HT-29 (cell line): ENCODE measurements around the gene ABO. TPM values are rescaled to one million over a fixed set of nuclear protein-coding genes. Genes with fewer than 3 reads are reported as not detected.
"Not testable (repeated sequence)": the region's sequence is repeated elsewhere in the genome, so short reads cannot be mapped to it uniquely, and the experiment has no call there.

ENCODE experiments used
- DNase-seq: peaks from one replicate; pipeline ENCODE4 v3.0.0-alpha.2; 2015; ENCODE audit warnings: low spot score
- total RNA-seq: library from RNA; depleted of rRNA; stranded (reverse); fragments of >200 nt; shearing (Covaris generic); gene quantifications from 2 replicates; pipeline ENCODE4 v1.2.3, GENCODE V29; 2014

Gene ABO
- total RNA-seq, 1 experiment from 2014 or later: 3.1 TPM

DNA sequence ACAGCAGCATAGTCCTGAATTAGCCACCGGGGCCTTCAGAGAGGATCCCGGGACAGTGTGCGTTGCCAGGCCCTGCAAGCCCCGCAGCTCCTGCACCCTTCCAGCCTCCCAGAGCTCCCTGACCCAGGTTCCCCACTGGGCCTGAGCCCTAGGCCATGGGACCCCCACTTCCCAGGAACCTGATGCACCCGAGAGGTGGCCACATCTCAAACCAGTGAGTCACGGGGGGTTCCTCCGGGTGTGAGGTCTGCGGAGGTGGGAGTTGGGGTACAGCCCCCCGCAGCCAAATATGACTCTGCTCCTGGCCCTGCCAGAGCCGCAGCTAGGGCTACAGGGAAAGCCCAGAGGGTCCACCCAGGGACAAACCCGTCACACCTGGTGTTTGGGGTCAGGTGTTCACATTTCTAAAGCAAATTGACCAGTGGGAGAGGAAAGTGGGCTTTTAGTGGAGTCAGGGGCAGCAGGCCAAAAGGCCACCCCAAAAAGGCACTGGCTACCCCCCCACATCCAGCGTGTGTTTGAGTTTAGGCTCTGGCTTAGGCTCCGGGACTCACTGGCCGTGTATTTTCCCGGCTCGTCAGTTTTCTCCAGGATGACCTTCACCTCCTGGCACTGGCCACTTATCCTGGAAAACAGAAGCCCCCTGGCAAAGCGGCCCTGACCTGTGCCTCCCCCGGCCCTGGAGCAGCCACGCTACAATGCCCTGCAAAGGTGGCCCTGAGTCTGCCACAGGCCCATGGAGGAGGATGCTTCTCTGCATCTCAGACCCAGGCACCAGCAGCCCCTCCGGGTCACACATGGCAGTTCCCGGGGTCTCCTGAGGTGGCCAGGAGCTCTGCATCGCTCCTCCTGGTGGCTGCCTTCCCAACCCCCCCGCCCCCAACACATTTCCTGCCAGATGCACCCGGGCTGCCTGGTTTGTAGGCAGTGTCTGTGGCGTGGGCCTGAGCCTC is 48.5 kb downstream of the ABO start:
- no peak for DNase-seq

DNA sequence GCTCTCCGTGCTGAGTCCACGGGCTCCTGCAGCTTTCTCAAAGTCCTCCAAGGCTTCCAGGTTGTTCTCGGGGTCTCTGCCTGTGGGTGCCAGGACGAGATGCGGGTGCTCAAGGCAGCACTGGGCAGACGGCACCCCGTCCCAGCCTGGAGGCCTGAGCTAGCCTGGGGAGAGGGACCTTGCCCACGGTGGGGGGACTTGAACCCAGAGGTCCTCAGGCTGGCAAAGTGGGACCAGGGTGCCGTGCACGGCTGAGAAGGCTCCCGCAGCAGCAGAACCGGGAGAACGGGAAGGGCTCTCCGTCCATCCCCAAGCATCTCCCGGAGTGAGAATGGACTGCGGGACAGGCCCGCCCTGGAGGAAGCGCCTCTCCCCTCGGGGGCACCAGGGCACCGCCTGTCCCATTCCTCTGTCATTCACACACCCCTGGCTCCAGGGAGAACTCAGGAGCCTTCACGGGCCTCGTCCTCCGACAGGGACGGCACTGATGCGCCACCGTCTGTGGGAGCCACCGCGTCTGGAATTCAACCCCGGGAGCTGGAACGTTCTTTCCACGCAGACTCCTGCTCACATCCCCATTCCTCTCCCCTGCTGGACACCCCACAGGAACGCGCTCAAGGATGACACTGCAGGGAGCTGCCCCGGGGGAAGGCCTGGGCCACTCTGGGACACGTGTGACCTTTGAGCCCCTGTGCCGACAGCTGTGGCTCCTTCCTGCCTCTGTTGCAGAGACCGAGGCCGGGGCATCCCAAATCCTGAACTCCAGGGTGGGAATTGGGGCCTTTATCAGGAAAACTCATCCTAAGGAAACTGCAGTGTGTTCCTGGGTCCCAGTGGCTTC is 49.6 kb downstream of the ABO start:
- no peak for DNase-seq

GRCh38 chr9:133224762-133225161 is 50.2 kb downstream of the ABO start:
- DNase-seq: no peak

DNA sequence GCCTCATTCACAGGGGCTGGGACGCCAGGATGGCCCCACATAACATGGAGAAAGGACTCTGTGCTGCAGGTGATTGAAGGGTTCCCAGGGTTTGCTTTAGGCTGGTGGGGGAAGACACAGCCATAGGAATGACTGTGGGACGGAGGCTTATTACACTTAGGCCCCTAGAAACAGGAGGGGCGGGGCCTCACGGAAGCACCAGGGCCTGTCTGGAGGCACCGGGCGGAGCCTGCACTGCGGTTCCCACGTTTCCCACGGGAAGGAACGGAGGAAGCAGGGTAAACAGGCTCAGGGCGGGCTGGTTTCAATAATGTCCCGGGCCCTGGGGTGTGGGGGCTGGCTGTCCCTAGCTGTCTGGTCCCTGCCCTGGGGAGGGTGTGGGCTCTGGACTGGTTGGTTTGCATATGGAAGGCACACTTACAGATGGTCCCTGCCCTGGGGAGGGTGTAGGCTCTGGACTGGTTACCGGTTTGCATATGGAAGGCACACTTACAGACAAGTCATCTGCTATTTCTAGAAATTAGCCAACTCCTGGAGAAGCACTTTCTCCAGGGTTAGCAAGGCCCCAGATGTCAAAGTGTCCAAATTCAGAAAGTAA is 51.7 kb downstream of the ABO start:
- not testable (repeated sequence) for DNase-seq

DNA sequence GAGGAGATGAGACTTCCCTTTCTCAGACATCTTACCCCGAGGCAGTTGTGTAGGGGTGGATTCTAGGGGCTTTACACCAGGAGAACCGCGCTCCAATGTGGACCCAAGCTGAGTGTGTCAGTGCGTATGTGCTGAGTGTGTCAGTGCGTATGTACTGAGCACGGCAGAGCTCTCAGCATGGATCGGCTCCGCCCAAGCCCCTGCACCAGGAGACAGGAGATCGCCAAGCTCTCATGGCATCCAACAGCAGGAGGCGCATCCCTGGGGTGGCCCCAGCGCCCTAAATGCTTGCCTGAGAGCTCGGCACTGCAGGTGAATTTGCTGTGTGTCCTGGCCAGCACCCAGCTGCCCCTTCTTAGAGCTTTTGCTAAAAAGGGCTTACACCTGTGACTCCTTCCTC is 53.0 kb downstream of the ABO start:
- DNase-seq: not testable (repeated sequence)

DNA sequence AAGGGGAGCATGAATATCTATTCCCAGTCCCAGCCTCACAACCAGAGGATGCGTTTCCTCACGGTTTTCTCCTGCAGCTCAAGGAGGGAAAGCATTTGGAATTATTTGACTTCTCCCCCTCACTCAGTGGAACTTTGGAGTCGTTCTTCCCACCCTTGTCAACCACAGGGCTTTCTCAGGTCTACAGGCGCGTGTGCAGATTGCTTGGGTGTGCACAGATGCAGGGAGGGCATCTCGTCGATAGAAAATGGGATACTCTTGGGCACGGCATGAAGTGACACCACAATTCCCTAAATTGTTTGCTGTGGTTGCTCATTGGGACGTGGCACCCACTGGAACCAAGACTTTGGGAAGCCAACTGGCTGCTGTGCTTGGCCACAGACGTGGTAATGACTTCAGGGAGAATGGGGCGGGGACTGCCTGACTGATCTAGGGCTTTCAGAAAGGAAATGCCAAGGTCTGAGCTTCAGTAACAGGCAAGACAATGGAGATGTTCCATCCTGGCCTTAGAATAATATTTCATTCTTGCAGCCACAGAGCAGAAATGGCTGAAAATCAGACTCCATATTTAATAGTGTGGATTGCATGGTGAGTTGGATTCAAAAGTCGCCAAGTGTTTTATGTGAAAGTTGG is 53.7 kb downstream of the ABO start:
- DNase-seq: no peak

DNA sequence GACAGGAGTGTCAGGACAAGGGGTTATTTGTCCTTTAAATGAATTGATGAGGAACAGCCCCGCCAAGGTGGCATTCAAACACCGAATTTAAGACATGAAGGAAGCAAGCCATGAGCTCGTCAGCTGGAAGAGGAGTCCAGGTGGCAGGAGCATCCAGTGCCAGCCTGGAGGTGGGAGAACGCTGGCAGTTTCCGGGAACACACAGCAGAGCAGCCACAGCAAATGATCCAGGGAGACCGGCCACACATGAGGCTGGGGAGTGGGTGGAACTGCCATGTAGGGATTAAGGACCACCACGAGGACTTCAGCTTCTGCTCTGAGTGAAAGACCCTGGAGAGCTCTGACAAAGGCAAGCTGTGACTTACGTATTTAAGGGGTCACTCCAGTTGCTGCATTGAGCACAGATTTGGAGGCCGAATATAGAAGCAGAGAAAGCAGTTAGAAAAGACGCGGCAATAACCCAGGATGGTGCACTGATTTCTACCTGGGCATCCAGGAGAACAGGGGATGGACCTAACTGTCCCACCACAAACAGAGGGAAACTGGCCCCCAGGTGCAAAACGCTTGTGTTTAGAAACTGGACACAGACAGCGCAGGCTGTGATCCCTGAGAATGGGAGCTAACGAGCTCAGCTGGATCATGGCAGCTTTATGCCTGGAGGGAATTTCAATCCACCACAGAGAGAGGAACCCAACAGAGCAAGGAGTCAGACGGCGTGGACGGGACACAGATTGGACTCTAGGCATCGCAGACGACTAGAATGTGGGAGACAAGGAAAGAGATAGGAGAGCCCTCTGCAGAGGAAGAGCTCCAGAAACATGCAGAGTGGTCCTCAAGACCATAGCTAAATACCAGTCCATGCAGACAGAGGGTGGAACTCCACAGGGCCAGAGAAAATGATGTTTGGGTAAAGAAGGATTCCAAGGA is 56.7 kb downstream of the ABO start:
- DNase-seq: not testable (repeated sequence)

GRCh38 chr9:133217333-133217988 is 57.5 kb downstream of the ABO start:
- not testable (repeated sequence) for DNase-seq

GRCh38 chr9:133214276-133214675 is 60.7 kb downstream of the ABO start:
- peak; percentile 17 for DNase-seq

GRCh38 chr9:133210609-133211008 is 64.4 kb downstream of the ABO start:
- no peak for DNase-seq

DNA sequence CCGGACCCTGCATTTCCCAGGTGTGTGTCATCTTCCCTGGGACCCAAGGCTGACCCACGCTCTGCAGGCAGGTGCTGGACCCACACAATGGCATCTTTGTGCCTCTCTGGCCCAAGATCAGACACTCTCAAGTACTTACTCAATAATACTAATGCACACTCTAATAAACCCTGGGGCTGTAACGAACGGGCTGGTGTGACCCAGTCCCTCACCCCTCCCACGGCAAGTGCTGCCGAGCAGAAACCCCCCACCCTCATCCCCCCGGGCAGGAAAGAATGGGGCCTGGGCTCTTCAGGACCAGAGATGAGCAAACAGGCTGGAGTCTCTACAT is 64.8 kb downstream of the ABO start:
- DNase-seq: peak; percentile 8

GRCh38 chr9:133209327-133210201 is 65.4 kb downstream of the ABO start:
- not testable (repeated sequence) for DNase-seq

DNA sequence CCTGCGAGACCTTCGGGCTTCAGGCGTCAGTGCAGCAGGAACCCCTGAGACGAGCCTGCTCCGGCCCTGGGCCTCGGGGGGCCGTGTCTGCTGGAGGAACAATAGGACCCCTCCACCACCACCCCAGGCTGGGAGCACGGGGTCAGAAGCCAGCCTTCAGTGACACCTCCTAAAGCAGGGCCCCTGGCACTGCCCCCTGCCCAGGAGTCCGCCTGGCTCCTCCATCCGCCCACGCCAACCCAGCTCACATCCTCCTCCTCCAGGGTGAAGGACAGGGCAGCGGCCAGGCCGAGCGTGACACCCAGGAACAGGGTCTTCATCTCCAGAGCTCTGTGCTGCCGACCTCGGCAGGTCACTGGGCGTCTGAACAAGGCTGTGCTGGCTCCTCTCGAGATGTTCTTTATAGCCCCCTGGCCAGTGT is 66.1 kb downstream of the ABO start, which contains the start of gene OBP2B:
Gene OBP2B (minus strand): TSS at position 371 of the 421 bp plus-strand sequence. CDS start 51 bp downstream, at position 320.
- not testable (repeated sequence) for DNase-seq

- not testable (repeated sequence) for DNase-seq
Measured at GRCh38 chr9:133208171-133208879, 66.7 kb downstream of the ABO start.

DNA sequence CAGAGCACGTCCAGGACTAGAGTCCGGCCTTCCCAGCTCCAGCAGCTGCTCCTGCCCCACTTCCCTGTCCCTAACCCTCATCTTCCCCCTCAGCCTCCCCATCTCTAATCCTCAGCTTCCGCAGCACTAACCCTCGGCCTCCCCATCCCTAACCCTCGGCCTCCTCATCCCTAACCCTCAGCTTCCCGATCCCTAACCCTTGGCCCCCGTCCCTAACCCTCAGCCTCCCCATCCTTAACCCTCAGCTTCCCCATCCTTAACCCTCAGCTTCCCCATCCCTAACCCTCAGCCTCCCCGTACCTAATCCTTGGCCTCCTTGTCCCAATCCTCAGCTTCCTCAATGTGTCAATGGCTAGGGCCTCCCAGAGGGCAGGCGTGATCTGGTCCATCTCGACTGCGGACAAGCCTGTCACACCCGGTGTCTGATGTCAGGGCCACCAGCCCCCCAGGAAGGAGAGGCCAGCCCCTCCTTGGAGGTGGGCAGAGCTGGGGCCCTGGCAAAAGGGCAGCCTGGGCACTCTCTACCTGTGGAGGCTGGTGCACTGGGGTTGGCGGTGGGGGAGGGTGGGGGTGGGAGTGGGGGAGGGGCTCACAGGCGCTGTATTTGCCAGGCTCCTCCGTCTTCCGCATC is 67.3 kb downstream of the ABO start:
- no peak for DNase-seq

DNA sequence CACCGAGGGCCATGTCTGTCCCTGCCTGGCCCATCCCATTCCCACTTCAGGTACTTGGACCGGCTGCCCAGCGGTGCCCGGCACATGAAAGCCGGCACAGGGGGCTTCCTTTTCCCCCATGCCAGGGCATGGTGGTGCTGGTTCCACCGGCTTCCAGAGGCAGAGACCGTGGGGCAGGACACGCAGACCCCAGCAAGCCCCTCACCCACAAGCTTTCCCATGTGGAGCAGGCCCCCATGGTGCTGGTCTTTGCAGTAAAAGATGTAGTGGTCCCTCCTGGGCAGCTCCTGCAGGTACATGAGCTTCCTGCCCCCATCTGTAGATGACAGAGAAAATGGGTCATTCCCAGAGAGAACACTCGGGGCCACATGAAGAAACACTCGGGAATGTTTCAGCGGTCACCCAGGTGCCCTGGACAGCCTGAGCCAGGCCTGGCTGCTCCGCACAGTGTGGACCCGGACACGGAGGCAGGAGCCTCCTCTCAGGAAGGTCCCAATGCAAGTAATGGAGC is 67.9 kb downstream of the ABO start:
- DNase-seq: no peak
